DMS53 treated with DMSO at 0.1 percent for 48 hours (cell line): ENCODE data around the gene NPFFR1.
"Not testable (repeated sequence)": the region's sequence is repeated elsewhere in the genome, so short reads cannot be mapped to it uniquely, and the experiment has no call there.

Experiments used
- DNase-seq: peaks from one replicate; lab custom pipeline; 2025; ENCODE audit not compliant: unreplicated experiment; lab: John Stamatoyannopoulos, UW

The NPFFR1 gene

DNA sequence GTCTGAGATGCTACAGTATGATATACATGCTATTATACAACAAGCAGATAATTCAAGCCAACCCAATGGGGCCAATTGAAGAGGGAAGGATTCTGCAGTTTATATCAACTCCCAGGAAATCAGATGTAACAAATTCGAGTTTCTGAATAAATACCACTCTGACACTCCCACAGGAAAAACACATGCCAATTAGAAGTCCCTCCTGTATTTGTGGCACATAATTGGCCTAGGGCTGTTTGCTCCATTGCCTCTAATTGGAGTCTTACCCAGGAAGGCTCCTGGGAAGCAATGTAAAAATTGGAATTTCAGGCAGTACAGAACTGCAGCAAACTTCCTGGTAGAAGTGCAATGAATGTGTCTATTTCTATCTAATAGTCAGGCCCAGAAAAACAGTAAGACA is 55.3 kb downstream of the NPFFR1 start:
- no peak for DNase-seq

DNA sequence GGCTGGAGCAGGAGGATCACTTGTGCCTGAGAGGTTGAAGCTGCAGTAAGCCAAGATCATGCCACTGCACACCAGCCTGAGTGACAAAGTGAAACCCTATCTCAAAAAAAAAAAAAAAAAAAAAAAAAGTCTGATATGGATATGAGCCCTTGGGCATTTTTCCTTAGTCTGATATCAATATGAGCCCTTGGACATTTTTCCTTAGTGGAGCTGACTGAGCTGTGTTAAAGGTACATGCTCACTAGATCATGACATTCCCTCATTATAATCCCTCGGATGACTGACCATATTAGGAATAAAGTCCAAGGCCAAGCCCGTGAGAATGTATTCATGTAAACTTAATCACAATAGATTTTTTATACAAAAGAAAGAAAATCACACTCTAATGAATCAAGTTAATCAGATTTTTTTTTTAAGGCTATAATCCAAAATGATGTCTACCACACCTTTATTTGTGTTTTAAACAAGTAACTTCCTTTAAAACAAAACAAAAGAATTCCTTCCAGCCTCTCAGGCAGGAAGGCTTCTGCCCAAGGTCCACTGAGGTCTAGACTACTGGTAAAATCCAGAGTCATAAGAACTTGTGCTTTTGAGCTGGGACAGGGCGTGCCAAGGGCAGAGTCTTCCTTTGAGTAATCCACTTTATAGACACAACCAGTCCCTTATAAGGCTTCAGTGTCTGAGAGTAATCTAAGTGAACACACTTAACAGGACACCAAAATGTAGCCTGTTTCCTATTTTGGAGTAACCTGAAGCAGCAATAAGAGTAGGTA is 56.1 kb downstream of the NPFFR1 start:
- no peak for DNase-seq

DNA sequence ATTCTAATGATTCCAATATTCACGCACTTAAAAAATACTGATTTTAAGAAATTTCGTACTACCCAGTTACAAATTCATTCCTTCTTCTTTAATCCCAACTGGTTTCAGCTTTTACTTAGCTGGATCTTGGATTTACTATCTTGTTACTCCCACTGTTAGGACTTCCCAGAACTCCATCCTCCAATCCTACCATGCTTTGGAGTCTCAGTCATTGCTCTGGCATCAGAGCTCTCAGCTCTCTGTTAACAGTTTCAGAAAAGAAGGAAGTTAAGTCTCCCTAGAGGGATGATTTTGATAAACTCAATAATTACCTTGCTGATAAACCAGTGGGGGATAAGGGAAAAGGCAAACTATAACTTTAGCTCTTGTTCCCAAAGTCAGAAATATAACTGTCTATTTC is 60.1 kb downstream of the NPFFR1 start:
- no peak for DNase-seq

DNA sequence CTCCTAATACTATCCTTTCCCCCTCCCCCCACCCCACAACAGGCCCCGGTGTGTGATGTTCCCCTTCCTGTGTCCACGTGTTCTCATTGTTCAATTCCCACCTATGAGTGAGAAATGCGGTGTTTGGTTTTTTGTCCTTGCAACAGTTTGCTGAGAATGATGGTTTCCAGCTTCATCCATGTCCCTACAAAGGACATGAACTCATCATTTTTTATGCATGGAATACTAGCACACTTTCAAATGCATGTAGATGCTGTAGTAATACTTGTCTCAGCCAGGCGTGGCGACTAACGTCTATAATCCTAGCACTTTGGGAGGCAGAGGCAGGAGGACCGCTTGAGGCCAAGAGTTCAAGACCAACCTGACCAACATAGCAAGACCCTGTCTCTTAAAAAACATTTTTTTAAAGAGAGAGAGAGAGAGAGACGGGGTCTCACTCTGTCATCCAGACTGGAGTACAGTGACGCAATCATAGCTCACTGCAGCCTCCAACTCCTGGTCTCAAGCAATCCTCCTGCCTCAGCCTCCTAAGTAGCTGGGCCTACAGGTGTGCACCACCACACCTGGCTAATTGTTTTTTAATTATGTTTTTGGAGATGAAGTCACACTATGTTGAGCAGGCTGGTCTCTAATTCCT is 60.9 kb downstream of the NPFFR1 start:
- DNase-seq: not testable (repeated sequence)

DNA sequence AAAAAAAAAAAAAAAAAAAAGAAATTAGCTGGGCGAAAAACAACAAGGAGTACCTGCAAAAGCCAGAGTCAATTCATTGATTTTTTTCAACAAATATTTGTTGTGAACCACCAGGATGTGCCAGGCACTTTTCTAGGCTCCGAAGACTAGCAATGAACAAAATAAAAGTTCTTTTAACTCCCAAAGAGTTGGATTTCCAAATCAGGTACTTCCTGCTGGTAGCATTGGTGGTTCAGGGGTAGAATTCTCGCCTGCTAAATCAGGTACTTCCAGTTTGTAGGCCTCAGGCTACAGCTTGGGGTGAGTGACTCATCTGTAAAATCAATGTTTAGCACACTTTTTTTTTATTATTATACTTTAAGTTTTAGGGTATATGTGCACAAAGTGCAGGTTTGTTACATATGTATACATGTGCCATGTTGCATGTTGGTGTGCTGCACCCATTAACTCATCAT is 61.4 kb downstream of the NPFFR1 start:
- no peak for DNase-seq

DNA sequence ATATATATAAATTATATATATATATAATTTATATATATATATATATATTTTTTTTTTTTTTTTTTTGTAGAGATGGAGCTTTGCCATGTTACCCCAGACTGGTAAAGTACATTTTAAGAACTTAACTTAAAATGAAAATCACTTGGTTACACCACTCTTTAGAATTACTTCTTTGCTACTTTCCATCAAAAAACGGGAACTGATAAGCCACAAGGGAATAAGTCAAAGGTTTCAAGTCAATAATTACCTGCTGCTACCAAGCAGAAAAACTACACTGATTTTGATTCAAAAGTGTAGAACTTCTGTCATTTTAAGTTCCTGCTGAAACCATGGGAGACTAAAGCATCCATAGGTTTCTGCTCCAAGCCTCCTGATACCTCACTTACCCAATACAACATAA is 62.8 kb downstream of the NPFFR1 start:
- no peak for DNase-seq

DNA sequence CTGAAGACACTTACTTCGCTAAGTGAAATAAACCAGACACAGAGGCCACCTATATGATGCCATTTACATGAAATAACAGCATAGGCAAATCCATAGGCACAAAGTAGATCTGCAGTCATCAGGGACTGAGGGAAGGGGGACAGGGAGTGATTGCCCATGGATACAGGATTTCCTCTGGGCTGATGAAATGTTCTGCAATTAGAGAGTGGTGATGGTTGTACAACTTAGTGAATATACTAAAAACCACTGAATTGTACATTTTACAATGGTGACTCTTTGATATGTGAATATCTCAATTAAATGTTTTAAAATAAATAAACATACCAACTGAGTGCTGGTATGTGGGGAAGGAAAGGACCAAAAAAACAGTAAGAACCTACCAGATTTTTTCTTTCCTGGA is 70.9 kb downstream of the NPFFR1 start:
- no peak for DNase-seq

DNA sequence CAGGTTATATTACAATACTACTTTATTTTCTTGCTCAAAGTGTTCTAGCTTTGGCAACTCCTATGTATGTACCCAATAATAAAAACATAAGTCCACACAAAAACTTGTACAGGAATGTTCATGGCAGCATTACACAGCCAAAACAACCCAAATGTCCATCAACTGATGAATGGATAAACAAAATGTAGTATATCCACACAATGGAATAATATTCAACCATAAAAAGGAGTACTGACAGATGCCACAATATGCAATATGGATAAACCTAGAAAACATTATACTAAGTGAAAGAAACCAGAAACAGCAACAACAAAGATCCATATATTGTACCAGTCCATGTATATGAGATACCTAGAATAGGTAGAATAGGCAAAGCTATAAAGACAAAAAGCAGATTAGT is 71.5 kb downstream of the NPFFR1 start:
- no peak for DNase-seq

DNA sequence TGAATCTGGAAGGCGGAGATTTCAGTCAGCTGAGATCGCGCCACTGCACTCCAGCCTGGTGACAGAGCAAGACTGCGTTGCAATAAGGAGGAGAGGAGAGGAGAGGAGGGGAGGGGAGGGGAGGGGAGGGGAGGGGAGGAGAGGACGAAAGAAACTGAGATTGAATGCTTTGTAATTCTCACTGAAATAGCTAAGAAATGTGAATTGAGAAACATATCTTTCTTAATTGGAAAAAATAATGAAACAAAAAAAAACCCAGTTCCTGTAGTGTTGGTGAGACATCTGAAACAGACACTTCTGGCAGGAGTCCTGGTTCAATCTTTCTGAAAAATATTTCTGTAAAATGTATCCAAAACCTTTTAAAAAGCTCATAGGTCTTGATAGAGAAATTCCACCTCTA is 77.0 kb downstream of the NPFFR1 start:
- no peak for DNase-seq

DNA sequence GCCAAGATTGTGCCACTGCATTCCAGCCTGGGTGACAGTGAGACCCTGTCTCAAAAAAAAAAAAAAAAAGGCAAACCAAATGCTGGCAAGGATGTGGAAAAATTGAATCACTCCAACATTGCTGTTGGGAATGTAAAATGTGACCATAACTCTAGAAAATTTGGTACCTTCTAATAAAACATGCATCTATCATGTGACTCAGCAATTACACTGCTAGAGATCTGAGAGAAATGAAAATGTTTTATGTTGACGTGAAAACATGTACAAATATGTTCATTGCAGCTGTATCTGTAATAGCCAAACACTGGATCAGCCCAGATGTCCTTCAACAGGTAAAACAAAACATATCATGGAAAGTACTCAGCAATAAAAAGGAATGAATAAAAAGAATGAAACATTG is 82.7 kb downstream of the NPFFR1 start:
- DNase-seq: no peak

DNA sequence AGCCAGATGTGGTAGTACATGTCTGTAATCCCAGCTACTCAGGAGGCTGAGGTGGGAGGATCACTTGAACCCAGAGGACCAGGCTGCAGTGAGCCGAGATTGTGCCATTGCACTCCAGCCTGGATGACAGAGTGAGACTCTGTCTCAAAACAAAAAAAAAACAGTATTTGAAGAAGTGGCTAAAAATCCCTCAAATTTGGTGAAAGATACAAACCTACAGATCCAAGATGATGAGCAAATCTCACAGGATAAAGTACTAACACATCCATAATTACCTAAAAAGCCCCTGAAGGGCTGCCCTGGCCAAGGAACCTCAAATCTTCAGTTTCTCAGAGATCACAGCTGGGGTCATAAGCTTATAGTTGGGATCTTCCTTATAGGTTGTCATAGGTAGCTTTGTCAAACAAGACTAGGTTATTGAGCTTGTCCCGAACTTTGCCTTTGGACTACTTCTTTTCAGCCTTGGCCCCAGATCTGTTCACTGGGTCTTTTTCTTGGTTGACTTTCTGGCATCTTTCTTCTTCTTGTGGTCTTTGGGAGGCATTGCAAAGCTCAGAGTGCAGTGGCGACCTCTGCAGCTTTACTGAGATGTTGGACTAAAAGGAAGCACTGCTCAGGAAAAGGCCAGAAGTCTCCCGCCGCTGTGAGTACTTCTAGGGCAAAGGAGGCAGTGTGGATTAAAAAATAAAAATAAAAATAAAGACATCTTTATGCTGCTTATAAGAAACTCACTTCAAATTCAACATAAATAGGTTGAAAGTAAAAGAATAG is 84.9 kb downstream of the NPFFR1 start:
- no peak for DNase-seq
